Cardiac muscle cell (in vitro differentiated cells and primary cell): ENCODE measurements around the gene SMC1B. TPM values are rescaled to one million over a fixed set of nuclear protein-coding genes. Genes with fewer than 3 reads are reported as not detected.
A peak's percentile ranks its signal among the peaks of the same experiment; 100 is the strongest.

Experiments used
- DNase-seq, 2 donors: peaks; one replicate each; pipeline versions ENCODE4 v3.0.0 to v3.0.0-alpha.2; 2010 to 2017; ENCODE audit warnings: low read depth in 1 of 2, low spot score in 1 of 2
- H3K27ac ChIP-seq: fragments of 200-600 bp; sonication (generic); 2 replicates; pipeline ENCODE4 v1.5.1; 2016
- H3K27me3 ChIP-seq: fragments of 200-600 bp; sonication (generic); 2 replicates; pipeline ENCODE4 v1.6.0; 2016; ENCODE audit warnings: control low read depth
- H3K36me3 ChIP-seq: fragments of 200-600 bp; sonication (generic); 2 replicates; pipeline ENCODE4 v1.5.1; 2016; ENCODE audit warnings: control low read depth
- H3K4me1 ChIP-seq: fragments of 200-600 bp; sonication (generic); 2 replicates; pipeline ENCODE4 v1.8.1; 2017; ENCODE audit warnings: low read depth, mild to moderate bottlenecking, mixed run types
- H3K4me3 ChIP-seq: fragments of 200-600 bp; sonication (generic); 2 replicates; pipeline ENCODE4 v1.5.1; 2016; ENCODE audit warnings: mild to moderate bottlenecking
- H3K9me3 ChIP-seq: fragments of 200-600 bp; sonication (generic); 2 replicates; pipeline ENCODE4 v1.5.1; 2017; ENCODE audit warnings: low read depth, mild to moderate bottlenecking, control low read depth
- polyA plus RNA-seq: library from polyadenylated mRNA; unstranded; fragments of >200 nt; fragmentation: Nextera tagmentation; extraction: Ambion mirVana; gene quantifications from 2 replicates; pipeline ENCODE4 v1.2.1, GENCODE V29; 2016
- total RNA-seq: library from RNA; depleted of rRNA; stranded (reverse); fragments of >200 nt; gene quantifications from 2 replicates; pipeline ENCODE4 v1.2.3, GENCODE V29; 2016
- TF ChIP-seq, protein P1 (sequence below): IDR thresholded peaks from 2 replicates; pipeline ENCODE4 v1.5.1; 2012; ENCODE audit warnings: low read depth, mild to moderate bottlenecking, low read length

SMC1B gene
- total and polyA plus RNA-seq, 2 experiments from 2014 or later, result 0.15 TPM; not detected in 1

GRCh38 chr22:45320357-45320976 lies 92.9 kb downstream of the SMC1B start:
- Histone ChIP-seq H3K4me3 (no peak overlapping the region), H3K4me1 (peaks cover 53% of the 10 kb centered on the region), H3K36me3 (peaks cover 13% of the 10 kb centered on the region), H3K27ac (no peak overlapping the region), H3K9me3 (no peaks in the 10 kb centered on the region), H3K27me3 (no peaks in the 10 kb centered on the region)
- TF ChIP-seq, protein P1, sequence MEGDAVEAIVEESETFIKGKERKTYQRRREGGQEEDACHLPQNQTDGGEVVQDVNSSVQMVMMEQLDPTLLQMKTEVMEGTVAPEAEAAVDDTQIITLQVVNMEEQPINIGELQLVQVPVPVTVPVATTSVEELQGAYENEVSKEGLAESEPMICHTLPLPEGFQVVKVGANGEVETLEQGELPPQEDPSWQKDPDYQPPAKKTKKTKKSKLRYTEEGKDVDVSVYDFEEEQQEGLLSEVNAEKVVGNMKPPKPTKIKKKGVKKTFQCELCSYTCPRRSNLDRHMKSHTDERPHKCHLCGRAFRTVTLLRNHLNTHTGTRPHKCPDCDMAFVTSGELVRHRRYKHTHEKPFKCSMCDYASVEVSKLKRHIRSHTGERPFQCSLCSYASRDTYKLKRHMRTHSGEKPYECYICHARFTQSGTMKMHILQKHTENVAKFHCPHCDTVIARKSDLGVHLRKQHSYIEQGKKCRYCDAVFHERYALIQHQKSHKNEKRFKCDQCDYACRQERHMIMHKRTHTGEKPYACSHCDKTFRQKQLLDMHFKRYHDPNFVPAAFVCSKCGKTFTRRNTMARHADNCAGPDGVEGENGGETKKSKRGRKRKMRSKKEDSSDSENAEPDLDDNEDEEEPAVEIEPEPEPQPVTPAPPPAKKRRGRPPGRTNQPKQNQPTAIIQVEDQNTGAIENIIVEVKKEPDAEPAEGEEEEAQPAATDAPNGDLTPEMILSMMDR, result no peak
- peak in 1 of 2 donors; percentile 25 for DNase-seq

GRCh38 chr22:45319324-45319685 lies 94.1 kb downstream of the SMC1B start:
- no peaks in the 10 kb centered on the region for H3K27me3 ChIP-seq
- DNase-seq, result peak in 1 of 2 donors; percentile 74
- H3K27ac ChIP-seq, result peak overlapping the region; percentile 82
- TF ChIP-seq, protein P1, result no peak
- H3K4me1 ChIP-seq, result peaks cover 52% of the 10 kb centered on the region
- H3K36me3 ChIP-seq, result peaks cover 11% of the 10 kb centered on the region
- no peaks in the 10 kb centered on the region for H3K9me3 ChIP-seq
- H3K4me3 ChIP-seq, result no peak overlapping the region

GRCh38 chr22:45318558-45319323 lies 94.7 kb downstream of the SMC1B start:
- TF ChIP-seq, protein P1, result no peak
- H3K9me3 ChIP-seq, result no peaks in the 10 kb centered on the region
- peaks cover 7% of the 10 kb centered on the region for H3K36me3 ChIP-seq
- H3K27me3 ChIP-seq, result no peaks in the 10 kb centered on the region
- H3K4me1 ChIP-seq, result peaks cover 54% of the 10 kb centered on the region
- no peak overlapping the region for H3K4me3 ChIP-seq
- peak in 1 of 2 donors; percentile 66 for DNase-seq
- H3K27ac ChIP-seq, result peak overlapping the region; percentile 82

- TF ChIP-seq, protein P1, result no peak
- Histone ChIP-seq H3K4me3 (no peak overlapping the region), H3K4me1 (peaks cover 57% of the 10 kb centered on the region), H3K9me3 (no peaks in the 10 kb centered on the region), H3K36me3 (peaks cover 4% of the 10 kb centered on the region), H3K27me3 (no peaks in the 10 kb centered on the region), H3K27ac (peak overlapping the region; percentile 82)
- peak; percentile 44 to 97 for DNase-seq
Measured at GRCh38 chr22:45318168-45318557, 95.2 kb downstream of the SMC1B start.

GRCh38 chr22:45317551-45318167 lies 95.7 kb downstream of the SMC1B start:
- H3K4me3 ChIP-seq, result no peak overlapping the region
- H3K27ac ChIP-seq, result peak overlapping the region; percentile 82
- H3K4me1 ChIP-seq, result peaks cover 57% of the 10 kb centered on the region
- no peaks in the 10 kb centered on the region for H3K36me3 ChIP-seq
- no peaks in the 10 kb centered on the region for H3K27me3 ChIP-seq
- TF ChIP-seq, protein P1, result peak; percentile 28
- H3K9me3 ChIP-seq, result no peaks in the 10 kb centered on the region
- DNase-seq, result peak in 1 of 2 donors; percentile 64
